Pancreas (tissue), 10 donors: ENCODE measurements around the gene VMP1. TPM values are rescaled to one million over a fixed set of nuclear protein-coding genes. Genes with fewer than 3 reads are reported as not detected.

Source experiments
- ATAC-seq, 4 donors: fragments of 200-7000 bp; cut with Tn5 transposase; one replicate each; pipeline versions ENCODE4 v1.8.0 to v1.9.1; 2020; ENCODE audit warnings: mild to moderate bottlenecking in 4 of 4, moderate library complexity in 4 of 4
- DNase-seq, 6 donors: peaks; one replicate each; pipeline ENCODE4 v3.0.0-alpha.2; 2020
- FAIRE-seq: peaks from 2 replicates; lab custom pipeline; 2012; peaks lifted over from hg19 to GRCh38; lab: Jason Lieb, UNC
- H3K27ac ChIP-seq, 4 donors: fragments of 200-600 bp; sonication (generic); 1 replicate in 3 of 4; 2 replicates in 1 of 4; pipeline versions ENCODE4 v1.5.0 to v1.8.0; 2020
- H3K27me3 ChIP-seq, 4 donors: fragments of 200-600 bp; one replicate each; pipeline ENCODE4 v1.8.0; 2021
- H3K36me3 ChIP-seq, 3 donors: fragments of 200-600 bp; sonication (generic) in 1 of 3; one replicate each; pipeline versions ENCODE4 v1.5.0 to v1.8.0; 2020 to 2021
- H3K4me1 ChIP-seq, 3 donors: fragments of 200-600 bp; one replicate each; pipeline ENCODE4 v1.8.0; 2021
- H3K4me3 ChIP-seq, 4 donors: fragments of 200-600 bp; sonication (generic) in 2 of 4; one replicate each; pipeline versions ENCODE4 v1.5.0 to v1.8.0; 2020 to 2021
- H3K9me3 ChIP-seq, 4 donors: fragments of 200-600 bp; one replicate each; pipeline ENCODE4 v1.8.0; 2021
- WGBS, 2 donors: extraction: QIAGEN DNeasy Blood & Tissue Kit; methylation state at CpG; one replicate each; pipeline ENCODE4 v1.1.7; 2013; 5-methylcytosine and 5-hydroxymethylcytosine counted together
- intact Hi-C, 3 donors: fragments of 100-400 bp; cut with DNase I; formaldehyde crosslinking; loops; one replicate each; pipeline versions ENCODE4 v1.11.1 to v1.14.2; 2022
- polyA plus RNA-seq, 2 donors: library from polyadenylated mRNA; stranded (reverse); fragments of 200-250 nt; gene quantifications; one replicate each; pipeline ENCODE4 v1.2.3, GENCODE V29; 2013
- total RNA-seq, 6 donors: library from RNA; stranded (reverse); fragmentation: NEBNext Ultra II Directional in 4 of 6; extraction: Animal tissue kit (Norgen Biotek cat#: 25700) in 4 of 6; gene quantifications; one replicate each; pipeline versions ENCODE4 v1.2.1 to v1.2.4, GENCODE V29; 2021 to 2023
- TF ChIP-seq, protein P1 (sequence below), 4 donors: fragments of 200-600 bp; sonication (generic) in 3 of 4; IDR thresholded peaks; one replicate each; pipeline versions ENCODE4 v1.5.0 to v1.8.0; 2021; ENCODE audit warnings: antibody characterized with exemption in 4 of 4
- donor health status: healthy with polysubstance abuse.
- donor health status: DM: no; HTN: no; CAD: no; lungs with moderate emphysema.
- donor health status: DM: no; HTN: no; CAD: no.
- donor health status: control.
- donor health status: control.
- donor health status: Bipolar disorder and iron deficiency.
- donor health status: DM: yes; HTN: yes; CAD: no.
- donor health status: DM: no; HTN: no; CAD: no.
- donor health status: DM: no; HTN: no; CAD: no.
- donor health status: DM: yes; HTN: yes; CAD: no.

VMP1 gene
- total and polyA plus RNA-seq, 8 donors = 55.5 to 177 (median 91.8) TPM

DNA sequence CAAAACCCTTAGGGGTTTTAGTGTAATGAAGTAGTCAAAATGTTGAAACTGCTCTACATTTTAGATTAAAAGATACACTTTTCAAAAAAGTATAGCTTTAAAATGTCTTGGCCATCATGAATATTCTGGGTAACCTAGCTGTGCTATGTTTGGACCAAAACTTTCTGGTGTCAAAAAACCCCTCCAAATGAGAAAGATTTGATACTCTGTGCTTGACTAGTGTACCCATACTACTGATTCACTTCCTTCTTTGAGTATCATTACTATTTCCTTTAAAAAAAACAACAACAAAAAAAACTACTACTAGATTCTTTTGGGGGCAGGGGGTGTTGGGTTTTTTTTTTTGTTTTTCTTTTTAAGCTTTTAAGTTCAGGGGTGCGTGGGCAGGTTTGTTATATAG, 37.5 kb upstream of the VMP1 start:
- DNase-seq (no peak), FAIRE-seq (no peak), ATAC-seq (no peak)
- Histone ChIP-seq H3K4me1 (peaks cover 0 to 5% (median 0%) of the 10 kb centered on the region in 3 donors), H3K4me3 (no peak overlapping the region), H3K36me3 (peaks cover 0 to 62% (median 12%) of the 10 kb centered on the region in 3 donors), H3K27ac (no peak overlapping the region), H3K27me3 (no peaks in the 10 kb centered on the region), H3K9me3 (no peaks in the 10 kb centered on the region)
- WGBS, 2 donors = 90 to 96% methylated on average over 1 of the region's 1 CpG
- intact Hi-C loops = no loop called here
- TF ChIP-seq, protein P1, sequence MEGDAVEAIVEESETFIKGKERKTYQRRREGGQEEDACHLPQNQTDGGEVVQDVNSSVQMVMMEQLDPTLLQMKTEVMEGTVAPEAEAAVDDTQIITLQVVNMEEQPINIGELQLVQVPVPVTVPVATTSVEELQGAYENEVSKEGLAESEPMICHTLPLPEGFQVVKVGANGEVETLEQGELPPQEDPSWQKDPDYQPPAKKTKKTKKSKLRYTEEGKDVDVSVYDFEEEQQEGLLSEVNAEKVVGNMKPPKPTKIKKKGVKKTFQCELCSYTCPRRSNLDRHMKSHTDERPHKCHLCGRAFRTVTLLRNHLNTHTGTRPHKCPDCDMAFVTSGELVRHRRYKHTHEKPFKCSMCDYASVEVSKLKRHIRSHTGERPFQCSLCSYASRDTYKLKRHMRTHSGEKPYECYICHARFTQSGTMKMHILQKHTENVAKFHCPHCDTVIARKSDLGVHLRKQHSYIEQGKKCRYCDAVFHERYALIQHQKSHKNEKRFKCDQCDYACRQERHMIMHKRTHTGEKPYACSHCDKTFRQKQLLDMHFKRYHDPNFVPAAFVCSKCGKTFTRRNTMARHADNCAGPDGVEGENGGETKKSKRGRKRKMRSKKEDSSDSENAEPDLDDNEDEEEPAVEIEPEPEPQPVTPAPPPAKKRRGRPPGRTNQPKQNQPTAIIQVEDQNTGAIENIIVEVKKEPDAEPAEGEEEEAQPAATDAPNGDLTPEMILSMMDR (IDR thresholded peaks at IDR 0.05) = no peak

DNA sequence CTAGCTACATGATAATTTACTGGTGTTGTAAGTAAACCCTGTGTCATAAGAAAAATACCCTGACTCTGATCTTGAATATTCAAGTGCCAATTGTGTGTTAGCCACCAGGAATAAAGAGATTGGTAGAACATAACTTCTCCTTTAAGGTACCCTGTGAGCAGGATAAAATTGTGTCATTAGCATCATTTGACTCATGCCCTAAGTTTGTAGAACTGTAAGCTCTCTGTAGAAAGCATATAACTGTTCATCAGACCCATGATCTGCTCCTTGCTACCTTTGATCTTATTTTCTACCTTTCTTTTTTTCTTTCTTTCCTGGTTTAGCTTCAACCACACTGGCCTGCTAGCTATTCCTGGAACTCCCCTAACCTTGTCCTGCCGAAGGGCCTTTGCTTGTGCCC, 36.1 kb upstream of the VMP1 start:
- TF ChIP-seq, protein P1 (IDR thresholded peaks at IDR 0.05) = no peak
- H3K4me3 ChIP-seq = no peak overlapping the region
- H3K27ac ChIP-seq = no peak overlapping the region
- 94 to 100% methylated on average over 1 of the region's 1 CpG for WGBS, 2 donors
- peaks cover 0 to 59% (median 10%) of the 10 kb centered on the region in 3 donors for H3K36me3 ChIP-seq
- ATAC-seq = no peak
- FAIRE-seq = no peak
- peaks cover 0 to 5% (median 0%) of the 10 kb centered on the region in 3 donors for H3K4me1 ChIP-seq
- no peak for DNase-seq
- no peaks in the 10 kb centered on the region for H3K9me3 ChIP-seq
- intact Hi-C loops = no loop called here
- H3K27me3 ChIP-seq = no peaks in the 10 kb centered on the region

DNA sequence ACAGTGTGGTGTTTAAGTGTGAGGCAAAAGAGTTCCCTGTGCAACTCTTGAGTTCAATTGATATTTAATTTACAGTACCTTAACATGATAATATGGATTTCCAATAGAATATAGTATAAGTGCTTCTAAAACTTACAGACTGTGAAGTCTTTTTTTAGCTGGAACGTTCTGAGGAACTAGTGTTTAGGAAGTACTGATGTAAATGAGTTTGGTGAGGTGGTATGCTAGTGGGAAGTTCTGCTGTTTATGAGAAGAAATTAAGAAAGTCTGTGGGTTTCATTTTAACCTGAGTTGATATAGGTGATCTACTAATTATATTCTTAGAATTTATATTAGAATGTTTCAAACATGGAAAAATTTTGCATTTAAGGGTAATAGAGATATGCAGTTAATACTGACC, 32.2 kb upstream of the VMP1 start:
- Histone ChIP-seq H3K36me3 (peaks cover 0 to 56% (median 28%) of the 10 kb centered on the region in 3 donors), H3K9me3 (no peaks in the 10 kb centered on the region), H3K4me3 (no peak overlapping the region), H3K27ac (no peak overlapping the region), H3K4me1 (no peaks in the 10 kb centered on the region), H3K27me3 (no peaks in the 10 kb centered on the region)
- ATAC-seq (no peak), DNase-seq (no peak), FAIRE-seq (no peak)
- 61 to 65% methylated on average over 1 of the region's 1 CpG for WGBS, 2 donors
- TF ChIP-seq, protein P1 (IDR thresholded peaks at IDR 0.05) = no peak
- intact Hi-C loops = no loop called here

DNA sequence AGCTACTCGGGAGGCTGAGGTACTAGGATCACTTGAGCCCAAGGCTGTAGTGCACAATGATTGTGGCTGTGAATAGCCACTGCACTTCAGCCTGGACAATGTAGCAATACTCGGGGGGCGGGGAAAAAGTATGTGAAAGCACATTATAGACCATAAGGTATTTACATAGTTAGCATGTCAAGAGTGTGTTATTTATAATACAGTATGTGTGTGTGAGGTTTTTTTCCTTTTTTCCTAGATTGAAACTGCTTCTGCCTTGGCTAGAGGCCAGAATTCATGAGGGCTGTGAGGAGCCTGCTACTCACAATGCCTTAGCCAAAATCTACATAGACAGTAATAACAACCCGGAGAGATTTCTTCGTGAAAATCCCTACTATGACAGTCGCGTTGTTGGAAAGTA, 30.7 kb upstream of the VMP1 start:
- WGBS, 2 donors = 81 to 88% methylated on average over 7 of the region's 7 CpGs
- intact Hi-C loops = no loop called here
- Histone ChIP-seq H3K4me3 (no peak overlapping the region), H3K4me1 (no peaks in the 10 kb centered on the region), H3K9me3 (no peaks in the 10 kb centered on the region), H3K36me3 (peaks cover 2 to 64% (median 31%) of the 10 kb centered on the region in 3 donors), H3K27me3 (no peaks in the 10 kb centered on the region), H3K27ac (no peak overlapping the region)
- DNase-seq (no peak), FAIRE-seq (no peak), ATAC-seq (no peak)
- TF ChIP-seq, protein P1 (IDR thresholded peaks at IDR 0.05) = no peak

DNA sequence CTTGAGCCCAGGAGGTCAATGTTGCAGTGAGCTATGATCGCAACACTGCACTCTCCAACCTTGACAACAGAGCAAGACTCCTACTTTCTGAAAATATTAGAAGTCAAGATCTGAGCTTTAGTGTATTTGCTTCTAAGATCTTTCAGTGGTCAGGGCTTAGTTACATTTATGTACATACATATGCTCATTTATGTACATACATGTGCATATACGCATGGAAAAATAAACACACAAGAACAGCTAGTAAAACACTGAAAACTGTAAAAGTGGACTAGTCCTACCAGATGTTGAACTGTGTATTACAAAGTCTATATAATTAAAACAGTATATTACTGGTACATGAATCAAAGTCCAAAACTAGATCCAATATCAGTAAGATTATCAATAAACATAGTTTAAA, 28.5 kb upstream of the VMP1 start:
- intact Hi-C loops = no loop called here
- FAIRE-seq (no peak), DNase-seq (no peak), ATAC-seq (no peak)
- TF ChIP-seq, protein P1 (IDR thresholded peaks at IDR 0.05) = no peak
- no peaks in the 10 kb centered on the region for H3K4me1 ChIP-seq
- WGBS, 2 donors = 43 to 47% methylated on average over 2 of the region's 2 CpGs
- peaks cover 3 to 85% (median 42%) of the 10 kb centered on the region in 3 donors for H3K36me3 ChIP-seq
- H3K4me3 ChIP-seq = no peak overlapping the region
- no peak overlapping the region for H3K27ac ChIP-seq
- no peaks in the 10 kb centered on the region for H3K9me3 ChIP-seq
- H3K27me3 ChIP-seq = no peaks in the 10 kb centered on the region
